WTC11 (cell line): ENCODE results near the gene SYNPO2. TPM values are rescaled to one million over a fixed set of nuclear protein-coding genes. Genes with fewer than 3 reads are reported as not detected.

Source experiments
- ATAC-seq: fragments of 200-7000 bp; cut with Tn5 transposase; 2 replicates; pipeline ENCODE4 v1.10.0; 2021; ENCODE audit warnings: mild to moderate bottlenecking, moderate library complexity
- CTCF ChIA-PET: fragments of 300-600 bp; sonication (Branson Sonifier 250); formaldehyde crosslinking; loops from one replicate; lab custom pipeline; 2021; ENCODE audit warnings: antibody characterized with exemption; lab: Charles Lee
- POLR2A ChIA-PET: fragments of 350-600 bp; sonication (Branson Sonifier 250); formaldehyde crosslinking; loops from one replicate; lab custom pipeline; 2021; ENCODE audit warnings: antibody characterized with exemption; lab: Charles Lee
- DNase-seq: peaks from one replicate; pipeline ENCODE4 v3.0.0; 2021; ENCODE audit warnings: low spot score
- H3K27ac Mint-ChIP-seq: 2 replicates; pipeline ENCODE4 v1.8.0; 2021; ENCODE audit warnings: mixed read lengths
- H3K27me3 Mint-ChIP-seq: 2 replicates; pipeline ENCODE4 v1.8.0; 2021; ENCODE audit warnings: low read depth, mild to moderate bottlenecking, moderate library complexity, mixed read lengths
- H3K36me3 Mint-ChIP-seq: 2 replicates; pipeline ENCODE4 v1.8.0; 2021; ENCODE audit warnings: mixed read lengths
- H3K4me1 Mint-ChIP-seq: 2 replicates; pipeline ENCODE4 v1.8.0; 2022; ENCODE audit warnings: mixed read lengths
- H3K4me3 Mint-ChIP-seq: 2 replicates; pipeline ENCODE4 v1.8.0; 2021; ENCODE audit warnings: mild to moderate bottlenecking, moderate library complexity, mixed read lengths
- H3K9me3 Mint-ChIP-seq: 2 replicates; pipeline ENCODE4 v1.8.0; 2021; ENCODE audit warnings: mixed read lengths
- AFF4 ChIP-seq: sonication (generic); formaldehyde crosslinking; IDR thresholded peaks from 2 replicates; pipeline ENCODE4 v1.8.1; 2023; ENCODE audit warnings: mild to moderate bottlenecking, missing genetic modification reagents, borderline replicate concordance
- ELF4 ChIP-seq: sonication (generic); formaldehyde crosslinking; IDR thresholded peaks from 2 replicates; pipeline ENCODE4 v1.8.1; 2022; ENCODE audit warnings: low read depth, mild to moderate bottlenecking, moderate library complexity, missing genetic modification reagents
- FOXP1 ChIP-seq: sonication (generic); formaldehyde crosslinking; IDR thresholded peaks from 2 replicates; pipeline ENCODE4 v1.8.0; 2022; ENCODE audit warnings: missing genetic modification reagents, mild to moderate bottlenecking, moderate library complexity, borderline replicate concordance
- GTF2I ChIP-seq: fragments of 250-450 bp; sonication (Bioruptor Pico); conservative IDR thresholded peaks from 2 replicates; pipeline ENCODE4 v1.4.0; 2021; ENCODE audit warnings: mild to moderate bottlenecking
- HMGXB4 ChIP-seq: sonication (generic); formaldehyde crosslinking; IDR thresholded peaks from 2 replicates; pipeline ENCODE4 v1.8.1; 2023; ENCODE audit warnings: mild to moderate bottlenecking, moderate library complexity, missing genetic modification reagents
- IRF2 ChIP-seq: sonication (generic); formaldehyde crosslinking; IDR thresholded peaks from 2 replicates; pipeline ENCODE4 v1.8.0; 2022; ENCODE audit warnings: low read depth, missing genetic modification reagents, borderline replicate concordance
- JUN ChIP-seq: sonication (generic); formaldehyde crosslinking; IDR thresholded peaks from 2 replicates; pipeline ENCODE4 v1.8.0; 2023; ENCODE audit warnings: mild to moderate bottlenecking, missing genetic modification reagents
- MXD4 ChIP-seq: fragments of 250-450 bp; sonication (Bioruptor Pico); IDR thresholded peaks from 2 replicates; pipeline ENCODE4 v1.8.0; 2021; ENCODE audit warnings: mild to moderate bottlenecking, moderate library complexity, borderline replicate concordance
- MYBL2 ChIP-seq: sonication (generic); formaldehyde crosslinking; IDR thresholded peaks from 2 replicates; pipeline ENCODE4 v1.8.1; 2023; ENCODE audit warnings: mild to moderate bottlenecking, moderate library complexity, missing genetic modification reagents
- NR1H2 ChIP-seq: sonication (generic); formaldehyde crosslinking; IDR thresholded peaks from 2 replicates; pipeline ENCODE4 v1.9.0; 2021; ENCODE audit warnings: mild to moderate bottlenecking, moderate library complexity, missing genetic modification reagents
- OVOL2 ChIP-seq: fragments of 250-450 bp; sonication (Bioruptor Pico); IDR thresholded peaks from 2 replicates; pipeline ENCODE4 v1.9.0; 2021; ENCODE audit warnings: mild to moderate bottlenecking, borderline replicate concordance
- PRDM15 ChIP-seq: sonication (generic); formaldehyde crosslinking; IDR thresholded peaks from 2 replicates; pipeline ENCODE4 v1.8.0; 2022; ENCODE audit warnings: missing genetic modification reagents
- PRRX2 ChIP-seq: fragments of 250-450 bp; sonication (Bioruptor Pico); IDR thresholded peaks from 2 replicates; pipeline ENCODE4 v1.8.0; 2021; ENCODE audit warnings: mild to moderate bottlenecking
- RORB ChIP-seq: fragments of 250-450 bp; sonication (Bioruptor Pico); IDR thresholded peaks from 2 replicates; pipeline ENCODE4 v1.9.0; 2021; ENCODE audit warnings: mild to moderate bottlenecking
- SMAD3 ChIP-seq: sonication (generic); formaldehyde crosslinking; IDR thresholded peaks from 2 replicates; pipeline ENCODE4 v1.8.0; 2022; ENCODE audit warnings: missing genetic modification reagents, mild to moderate bottlenecking, borderline replicate concordance
- SMAD4 ChIP-seq: sonication (generic); formaldehyde crosslinking; IDR thresholded peaks from 2 replicates; pipeline ENCODE4 v1.8.0; 2022; ENCODE audit warnings: mild to moderate bottlenecking, missing genetic modification reagents
- TEAD1 ChIP-seq: sonication (generic); formaldehyde crosslinking; IDR thresholded peaks from 2 replicates; pipeline ENCODE4 v1.8.0; 2022; ENCODE audit warnings: mild to moderate bottlenecking, missing genetic modification reagents
- ZNF317 ChIP-seq: sonication (generic); formaldehyde crosslinking; IDR thresholded peaks from 2 replicates; pipeline ENCODE4 v1.8.1; 2023; ENCODE audit warnings: low read depth, mild to moderate bottlenecking, moderate library complexity, missing genetic modification reagents, borderline replicate concordance
- ZNF423 ChIP-seq: fragments of 250-450 bp; sonication (Bioruptor Pico); IDR thresholded peaks from 2 replicates; pipeline ENCODE4 v2.1.2; 2022; ENCODE audit warnings: mild to moderate bottlenecking, moderate library complexity
- ZNF512 ChIP-seq: sonication (generic); formaldehyde crosslinking; IDR thresholded peaks from 2 replicates; pipeline ENCODE4 v1.8.1; 2022; ENCODE audit warnings: missing genetic modification reagents, borderline replicate concordance
- total RNA-seq: library from RNA; stranded (reverse); gene quantifications from 3 replicates; pipeline ENCODE4 v1.2.3, GENCODE V29; 2021

Gene SYNPO2
- total RNA-seq, 1 experiment from 2014 or later = 1.9 TPM

- POLR2A ChIA-PET = no interaction called here
- TF ChIP-seq SMAD4 (CRISPR knock-in tag) (no peak), HMGXB4 (no peak), AFF4 (CRISPR knock-in tag) (no peak), MYBL2 (CRISPR knock-in tag) (no peak), NR1H2 (CRISPR knock-in tag) (no peak), PRRX2 (CRISPR knock-in tag) (no peak), ZNF317 (CRISPR knock-in tag) (no peak), MXD4 (CRISPR knock-in tag) (no peak), SMAD3 (CRISPR knock-in tag) (no peak), JUN (no peak), ZNF423 (CRISPR knock-in tag) (no peak), ZNF512 (CRISPR knock-in tag) (no peak)
- no peak overlapping the region for H3K27ac Mint-ChIP-seq
- H3K4me1 Mint-ChIP-seq = peaks cover 11% of the 10 kb centered on the region
- H3K9me3 Mint-ChIP-seq = peaks cover 4% of the 10 kb centered on the region; the same call in 1 of the 2 replicates
- CTCF ChIA-PET = no interaction called here
- ATAC-seq (no peak), DNase-seq (no peak)
- no peaks in the 10 kb centered on the region for H3K27me3 Mint-ChIP-seq
- peaks cover 5% of the 10 kb centered on the region; the same call in 1 of the 2 replicates for H3K36me3 Mint-ChIP-seq
- H3K4me3 Mint-ChIP-seq = no peak overlapping the region
Measured at GRCh38 chr4:119005928-119006460, 117.3 kb downstream of the SYNPO2 start.

- Mint-ChIP-seq H3K4me3 (no peak overlapping the region), H3K9me3 (peaks cover 8% of the 10 kb centered on the region), H3K36me3 (peaks cover 5% of the 10 kb centered on the region; the same call in 1 of the 2 replicates), H3K27ac (no peak overlapping the region), H3K27me3 (no peaks in the 10 kb centered on the region), H3K4me1 (peaks cover 1% of the 10 kb centered on the region)
- no peak for ATAC-seq
- CTCF ChIA-PET = no interaction called here
- DNase-seq = no peak
- POLR2A ChIA-PET = no interaction called here
- no peak for TF ChIP-seq TEAD1 (CRISPR knock-in tag)
- no peak for TF ChIP-seq PRDM15 (CRISPR knock-in tag)
- no peak for TF ChIP-seq FOXP1 (CRISPR knock-in tag)
- TF ChIP-seq ZNF512 (CRISPR knock-in tag) = no peak
- TF ChIP-seq HMGXB4 = no peak
- TF ChIP-seq GTF2I (CRISPR knock-in tag) = no peak
- TF ChIP-seq ELF4 (CRISPR knock-in tag) = no peak
- TF ChIP-seq RORB = no peak
- no peak for TF ChIP-seq IRF2
- TF ChIP-seq OVOL2 (CRISPR knock-in tag) = no peak
Measured at GRCh38 chr4:119008761-119009160, 120.1 kb downstream of the SYNPO2 start.
